ENCODE data around the gene COL4A4. TPM values are rescaled to one million over a fixed set of nuclear protein-coding genes. Genes with fewer than 3 reads are reported as not detected.

The COL4A4 gene
- total and polyA plus RNA-seq, 2 donors (not counting 3 experiments of a cell fraction or from before 2014, with no cell fraction given), result not detected

GRCh38 chr2:226985583-226985946 lies 178.4 kb downstream of the COL4A4 start:
- FAIRE-seq (no peak), DNase-seq (ENCODE audit: low read depth, low spot score) (no peak)
- TF ChIP-seq POLR2AphosphoS5 (IDR thresholded peaks at IDR 0.05; ENCODE audit: insufficient read depth, low read depth, low read length) (no peak), EZH2 (IDR thresholded peaks at IDR 0.05; ENCODE audit: borderline replicate concordance, low read depth, low read length, severe bottlenecking) (no peak), GATA2 (IDR thresholded peaks at IDR 0.05; ENCODE audit: insufficient read depth, insufficient read length, low read depth, low read length) (no peak), CTCF (IDR thresholded peaks at IDR 0.05; ENCODE audit: extremely low read depth in 1 of 2, insufficient read depth in 1 of 2, low read depth in 1 of 2, low read length in 2 of 2) (peak in 1 of 2 donors; percentile 2)
- Histone ChIP-seq H3K9ac (replicated peaks; ENCODE audit: extremely low read depth, insufficient read depth, low read length) (no peak overlapping the region), H3K4me1 (ENCODE audit: control insufficient read depth, extremely low read depth, insufficient read depth, low read length) (no peaks in the 10 kb centered on the region), H3K9me3 (replicated peaks; ENCODE audit: control insufficient read depth, insufficient read depth, low read length) (no peaks in the 10 kb centered on the region), H3K27ac (ENCODE audit: insufficient read depth, low read depth, low read length) (no peak overlapping the region), H3K9me1 (replicated peaks; ENCODE audit: control insufficient read depth, extremely low read depth, insufficient read depth, low read length) (no peaks in the 10 kb centered on the region), H3K4me3 (replicated peaks in 1 of 3; ENCODE audit: insufficient read depth in 1 of 3, low read depth in 1 of 3, low read length in 3 of 3) (no peak overlapping the region), H4K20me1 (replicated peaks; ENCODE audit: control insufficient read depth, extremely low read depth, insufficient read depth, low read length) (no peaks in the 10 kb centered on the region), H3K27me3 (ENCODE audit: control insufficient read depth in 2 of 2, insufficient read depth in 2 of 2, low read length in 2 of 2) (no peaks in the 10 kb centered on the region), H3K79me2 (ENCODE audit: control insufficient read depth, insufficient read depth, low read length) (no peaks in the 10 kb centered on the region), H2AFZ (ENCODE audit: low read depth, low read length) (no peak overlapping the region), H3K4me2 (ENCODE audit: insufficient read depth, low read length) (no peak overlapping the region), H3K36me3 (ENCODE audit: control insufficient read depth in 2 of 2, extremely low read depth in 1 of 2, insufficient read depth in 2 of 2, low read length in 2 of 2) (no peaks in the 10 kb centered on the region)
- dilution Hi-C loops (cut with MboI; ENCODE audit: extremely low pct_ligation_motif_present, low sequenced_read_pairs), result no loop called here
- CTCF ChIA-PET, result interaction anchor here (0.6 to 2.5 kb wide), 16 partner anchors 13 to 1323 kb away, joined by 3 to 52 read pairs (median 4); partner anchors contain the start of gene RHBDD1
- no TSS peak for BruUV-seq (replicated peaks)
- POLR2A ChIA-PET, result no interaction called here
- intact Hi-C loops (cut with micrococcal nuclease), result loop anchor here (1.0 to 2.0 kb wide), 4 partner anchors 183 to 1315 kb away; no protein-coding TSS in a partner anchor
